ENCODE results near the gene FRMD4A.
A peak's percentile ranks its signal among the peaks of the same experiment; 100 is the strongest.
"Not testable (repeated sequence)": the region's sequence is repeated elsewhere in the genome, so short reads cannot be mapped to it uniquely, and the experiment has no call there.

The FRMD4A gene

DNA sequence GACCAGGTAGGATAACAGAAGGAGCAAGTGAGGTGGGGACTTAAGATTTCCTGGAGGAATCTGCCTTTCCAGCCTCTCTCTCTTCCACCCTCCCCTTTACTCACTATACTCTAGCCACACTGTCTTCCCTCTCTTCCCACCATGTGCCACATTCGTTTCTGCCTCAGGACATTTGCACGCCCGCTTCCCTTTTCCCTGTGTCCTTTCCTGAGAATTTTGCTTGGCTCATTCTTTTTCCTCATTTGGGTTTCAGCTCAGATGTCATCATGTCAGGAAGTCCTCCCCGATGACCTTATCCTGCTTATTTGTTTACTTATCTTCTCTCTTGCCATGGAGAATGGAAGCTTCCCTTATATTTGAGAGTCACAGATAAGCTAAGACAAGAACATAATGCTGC lies 380.2 kb downstream of the FRMD4A start:
- DNase-seq (ENCODE audit: low spot score): no peak

DNA sequence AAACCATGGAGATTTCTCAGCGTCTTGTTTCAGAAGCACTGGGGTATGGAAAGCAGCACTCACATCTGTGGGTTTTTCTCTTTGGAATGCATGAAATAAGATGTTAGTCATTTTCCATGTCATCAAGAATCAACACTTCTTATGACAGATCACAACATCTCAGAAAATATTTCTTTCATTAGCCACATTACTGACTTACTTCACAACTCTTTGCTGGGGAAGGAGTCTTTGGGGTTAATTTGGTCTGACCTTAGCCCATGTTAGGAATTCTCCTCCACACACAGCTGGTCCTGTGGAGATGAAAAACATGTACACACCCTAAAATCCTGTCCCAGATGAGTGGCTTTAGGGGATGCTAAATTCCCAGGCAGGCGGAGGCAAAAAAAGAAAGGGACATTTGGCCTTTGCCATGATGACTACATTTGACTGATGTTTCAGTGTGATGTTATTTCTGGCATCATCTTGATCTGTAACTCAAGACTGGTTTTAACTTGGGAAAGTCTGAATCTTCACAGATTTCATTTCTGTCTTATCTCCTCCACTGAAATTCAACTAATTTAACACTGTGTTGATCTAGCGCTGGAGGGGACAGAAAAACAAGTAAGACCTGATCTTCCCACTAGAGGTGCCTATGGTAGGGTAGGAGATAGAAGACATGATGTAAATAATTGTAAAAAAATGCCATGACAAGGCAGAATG lies 380.7 kb downstream of the FRMD4A start:
- peak; percentile 78 for DNase-seq (ENCODE audit: low spot score)

DNA sequence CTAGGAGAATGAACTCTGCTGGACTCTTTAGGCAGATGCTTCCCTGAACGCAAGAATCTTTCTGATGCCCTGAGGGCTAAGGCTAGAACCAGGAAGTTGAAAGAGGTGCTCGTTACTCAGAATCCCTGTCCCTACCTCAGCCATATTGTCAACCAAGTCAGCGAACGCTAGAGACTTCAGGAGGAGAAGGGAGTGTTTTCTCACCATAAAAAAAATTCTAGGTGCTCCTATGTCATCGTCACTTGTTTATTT lies 384.6 kb downstream of the FRMD4A start:
- no peak for DNase-seq (ENCODE audit: low spot score)

DNA sequence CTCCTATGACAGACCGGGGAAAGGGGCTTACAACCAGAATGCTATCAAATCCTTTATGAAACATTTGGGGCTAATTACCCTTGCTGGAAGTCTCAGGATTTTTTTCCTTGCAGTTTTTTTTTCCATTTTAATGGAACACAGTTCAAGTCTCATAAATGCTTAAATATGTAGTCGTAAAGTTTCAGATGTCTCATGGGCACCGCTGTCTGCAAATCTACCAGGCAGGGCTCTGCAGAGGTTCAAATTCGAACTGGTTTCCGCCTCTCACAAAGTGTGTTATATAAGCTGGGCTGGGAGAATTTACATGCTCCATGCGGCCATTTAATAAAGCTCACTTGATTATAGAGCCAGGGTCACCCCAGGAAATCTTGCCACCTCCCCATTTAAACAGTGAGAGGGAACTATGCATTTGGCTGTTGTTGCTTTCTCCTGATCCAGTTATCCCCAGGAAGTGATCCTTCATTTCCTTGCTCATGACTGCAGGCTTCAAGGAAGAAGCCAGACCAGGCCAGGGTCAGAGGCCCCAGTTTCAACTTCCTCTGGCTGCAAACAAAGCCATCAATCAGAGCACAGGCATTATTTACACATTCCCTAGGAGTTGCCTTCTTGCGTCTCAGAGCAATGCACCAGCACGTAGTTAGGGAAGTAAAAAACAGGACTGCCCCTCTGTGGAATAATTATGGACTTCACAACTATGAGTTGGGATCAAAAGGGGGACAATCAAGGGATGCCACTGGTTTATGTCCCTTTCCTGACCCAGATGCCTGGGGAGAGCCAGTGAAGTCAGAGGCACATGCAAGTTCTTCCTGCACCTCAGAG lies 385.1 kb downstream of the FRMD4A start:
- DNase-seq (ENCODE audit: low spot score): no peak

DNA sequence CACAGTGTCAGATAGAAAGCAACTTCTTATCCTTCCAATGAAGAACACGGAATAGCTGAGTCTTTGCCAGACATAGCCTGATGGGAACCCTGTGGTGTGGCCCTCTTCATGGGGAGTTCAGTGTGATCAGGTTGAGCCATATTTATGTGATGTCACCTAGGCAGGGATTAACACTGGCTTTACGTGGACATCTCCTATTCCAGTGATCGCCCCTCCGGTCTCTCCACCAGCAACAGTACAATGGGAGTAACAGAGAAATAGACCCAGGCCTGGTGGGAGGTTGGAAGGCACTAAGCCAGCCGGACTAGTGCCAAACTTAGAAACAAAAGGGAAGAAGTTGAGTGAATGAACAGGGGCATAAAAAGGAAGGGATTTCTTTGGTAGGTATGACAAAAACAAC lies 385.9 kb downstream of the FRMD4A start:
- DNase-seq (ENCODE audit: low spot score): no peak

DNA sequence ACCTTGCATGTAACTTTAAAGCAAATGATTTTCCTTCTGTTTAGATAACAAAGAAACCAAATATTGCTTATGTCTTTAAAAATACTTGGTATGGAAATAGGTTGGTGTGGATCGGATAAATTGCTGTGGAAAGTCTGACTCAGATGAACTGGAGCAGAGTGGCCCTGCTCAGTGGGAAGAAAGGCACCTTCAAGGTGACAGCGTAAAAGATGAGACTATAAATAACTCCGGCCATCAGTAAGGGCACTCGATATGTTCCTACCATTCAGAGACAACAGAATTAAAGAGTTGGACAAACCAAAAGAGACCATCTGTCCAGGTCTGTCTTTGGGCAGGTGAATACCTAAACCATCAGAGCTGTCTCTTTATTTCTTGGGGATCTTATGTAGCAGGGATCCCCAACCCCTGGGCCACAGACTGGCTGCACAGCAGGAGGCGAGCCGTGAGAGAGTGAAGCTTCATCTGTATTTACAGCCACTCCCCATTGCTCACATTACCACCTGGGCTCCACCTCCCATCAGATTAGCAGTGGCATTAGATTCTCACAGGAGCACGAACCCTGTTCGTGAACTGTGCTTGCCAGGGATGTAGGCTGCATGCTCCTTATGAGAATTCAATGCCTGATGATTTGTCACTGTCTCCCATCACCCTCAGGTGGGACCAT lies 386.9 kb downstream of the FRMD4A start:
- no peak for DNase-seq (ENCODE audit: low spot score)

- no peak for DNase-seq (ENCODE audit: low spot score)
Observed at GRCh38 chr10:13942035-13942434, 388.7 kb downstream of the FRMD4A start.

DNA sequence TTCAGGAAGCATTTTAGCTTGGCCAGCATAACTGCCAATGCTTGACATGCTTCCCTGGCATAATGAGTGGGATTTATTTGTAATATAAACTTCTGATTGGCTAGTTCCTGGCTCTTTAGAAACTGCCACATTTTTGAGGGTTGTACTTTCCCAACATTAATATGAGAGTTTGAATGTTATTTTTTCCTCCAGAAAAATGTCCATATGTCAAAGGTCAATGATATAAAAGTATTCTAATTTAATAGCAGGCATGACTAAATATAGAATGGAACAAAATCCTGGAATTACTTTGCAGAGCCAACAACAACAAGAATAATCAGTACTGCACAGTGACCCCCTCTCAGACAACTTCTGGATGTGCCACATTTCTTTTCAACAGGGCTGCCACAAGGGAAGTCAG lies 391.3 kb downstream of the FRMD4A start:
- DNase-seq (ENCODE audit: low spot score): no peak

DNA sequence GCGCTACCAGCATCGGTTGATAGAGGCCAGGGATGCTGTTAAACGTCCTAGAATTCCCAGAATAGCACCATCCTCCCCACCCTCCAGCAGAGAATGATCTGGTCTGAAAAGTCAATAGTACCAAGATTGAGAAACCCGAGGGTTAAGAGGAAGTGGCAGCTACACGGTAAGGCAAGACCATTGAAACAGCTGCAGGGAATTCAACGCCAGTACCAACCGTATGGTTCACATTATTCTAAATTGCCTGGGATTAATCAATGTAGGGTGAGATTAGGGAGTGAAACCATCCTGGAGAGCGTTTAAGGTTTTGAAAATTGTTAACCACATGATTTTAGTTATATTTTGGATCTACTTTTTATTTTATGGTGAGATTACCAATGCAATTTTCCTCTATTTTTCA lies 391.8 kb downstream of the FRMD4A start:
- no peak for DNase-seq (ENCODE audit: low spot score)

GRCh38 chr10:13936826-13937225 lies 393.9 kb downstream of the FRMD4A start:
- DNase-seq (ENCODE audit: low spot score): no peak

DNA sequence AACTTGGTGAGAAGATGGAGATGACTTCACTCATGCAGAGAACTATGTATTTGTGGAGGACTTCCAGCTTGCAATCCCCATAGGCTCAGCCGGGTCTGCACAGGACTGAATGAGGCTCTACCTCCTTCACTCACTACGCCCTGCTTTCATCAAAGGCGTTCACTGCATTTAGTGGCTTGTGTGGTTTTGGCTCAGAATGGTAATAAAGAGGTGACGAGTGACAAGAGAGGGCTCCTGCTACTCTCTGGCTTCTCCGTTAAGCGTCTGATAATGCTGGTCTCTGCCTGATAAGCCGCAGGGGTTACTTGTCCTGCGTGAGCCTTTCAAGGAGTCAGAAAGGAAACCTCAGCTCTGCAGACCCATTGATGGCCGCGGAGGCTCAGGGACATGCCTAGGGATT lies 400.6 kb downstream of the FRMD4A start:
- no peak for DNase-seq (ENCODE audit: low spot score)

DNA sequence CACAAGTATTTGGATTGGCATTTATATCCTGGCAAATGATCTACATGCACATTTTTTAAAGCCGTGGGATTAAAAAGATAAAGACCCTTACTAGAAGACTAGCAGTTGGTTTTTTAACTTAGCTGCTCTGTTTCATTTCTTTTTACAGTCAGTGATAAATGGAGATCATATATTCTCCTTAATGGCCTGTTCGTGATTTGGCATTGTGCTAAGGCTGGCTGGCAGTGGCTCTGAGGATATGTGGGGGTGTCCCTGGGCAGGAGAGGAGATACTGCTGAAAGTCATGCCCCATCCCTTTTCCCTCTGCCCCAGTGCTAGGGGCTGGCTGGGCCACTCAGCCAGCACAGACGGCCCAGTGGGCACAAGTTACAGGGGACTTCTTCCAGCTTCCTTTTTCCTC lies 402.3 kb downstream of the FRMD4A start:
- DNase-seq (ENCODE audit: low spot score): peak; percentile 14

- no peak for DNase-seq (ENCODE audit: low spot score)
Observed at GRCh38 chr10:13925971-13926780, 404.5 kb downstream of the FRMD4A start.

GRCh38 chr10:13924040-13924725 lies 406.5 kb downstream of the FRMD4A start:
- peak; percentile 86 for DNase-seq (ENCODE audit: low spot score)

GRCh38 chr10:13922586-13922985 lies 408.1 kb downstream of the FRMD4A start:
- DNase-seq (ENCODE audit: low spot score): peak; percentile 28

- no peak for DNase-seq (ENCODE audit: low spot score)
Observed at GRCh38 chr10:13921941-13922340, 408.8 kb downstream of the FRMD4A start.

DNA sequence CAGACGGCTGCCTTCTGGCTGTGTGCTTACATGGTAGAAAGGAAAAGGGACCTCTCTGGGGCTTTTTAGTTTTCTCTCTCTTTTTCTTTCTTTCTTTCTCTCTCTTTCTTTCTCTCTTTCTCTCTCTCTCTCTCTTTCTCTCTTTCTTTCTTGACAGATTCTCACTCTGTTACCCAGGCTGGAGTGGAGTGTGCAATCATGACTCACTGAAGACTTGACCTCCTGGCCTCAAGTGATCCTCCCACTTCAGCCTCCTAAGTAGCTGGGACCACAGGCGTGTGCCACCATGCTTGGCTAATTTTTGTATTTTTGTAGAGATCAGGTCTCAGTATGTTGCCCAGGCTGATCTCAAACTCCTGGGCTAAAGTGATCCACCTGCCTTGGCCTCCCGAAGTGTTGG lies 409.6 kb downstream of the FRMD4A start:
- not testable (repeated sequence) for DNase-seq (ENCODE audit: low spot score)

- DNase-seq (ENCODE audit: low spot score): no peak
Observed at GRCh38 chr10:13920465-13920864, 410.3 kb downstream of the FRMD4A start.

- peak; percentile 25 for DNase-seq (ENCODE audit: low spot score)
Observed at GRCh38 chr10:13920031-13920430, 410.7 kb downstream of the FRMD4A start.

DNA sequence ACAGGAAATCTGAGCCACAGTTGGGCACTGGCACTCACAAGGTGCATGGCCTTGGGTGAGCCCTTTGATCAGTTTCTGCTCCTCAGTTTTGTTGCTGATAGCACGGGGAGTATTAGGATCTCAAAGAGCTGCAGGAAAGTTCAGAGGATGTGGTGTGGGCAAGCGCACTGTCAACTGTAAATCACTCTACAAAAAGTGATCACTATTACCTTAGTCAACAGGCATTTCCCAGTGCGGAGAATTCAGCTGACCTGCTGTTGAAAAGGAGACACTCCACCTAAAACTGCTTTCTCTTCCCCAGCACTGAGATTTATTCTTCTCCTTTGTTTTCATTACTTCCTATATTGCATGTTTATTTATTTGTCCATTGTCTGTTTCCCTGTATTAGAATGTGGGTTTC lies 412.9 kb downstream of the FRMD4A start:
- DNase-seq (ENCODE audit: low spot score): no peak

DNA sequence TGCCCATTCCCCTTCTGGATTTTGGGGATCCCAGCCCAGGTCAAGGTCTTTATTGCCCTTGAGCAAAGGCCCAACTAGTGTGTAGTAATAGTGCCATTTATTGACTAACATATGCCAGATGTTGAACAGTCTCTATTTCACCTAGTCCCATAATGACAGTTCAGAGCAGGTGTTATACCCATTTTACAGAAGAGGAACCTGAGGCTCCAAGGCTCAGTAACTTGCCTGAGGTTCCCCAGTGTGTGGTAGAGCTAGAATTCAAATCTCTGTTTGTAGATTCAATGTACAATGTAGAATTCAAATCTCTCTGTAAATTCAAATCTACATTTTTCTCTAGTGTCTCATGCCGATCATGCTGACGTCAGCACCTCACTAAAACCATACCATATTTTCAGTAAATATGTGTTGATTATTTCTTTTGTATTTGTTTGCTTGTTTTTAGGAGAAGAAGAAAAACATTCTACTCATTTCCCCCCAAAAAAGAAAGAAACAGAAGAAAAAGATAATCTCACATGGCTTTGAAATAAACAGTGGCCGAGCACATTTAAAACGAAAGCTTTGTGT lies 414.3 kb downstream of the FRMD4A start:
- DNase-seq (ENCODE audit: low spot score): no peak

- no peak for DNase-seq (ENCODE audit: low spot score)
Observed at GRCh38 chr10:13915710-13916109, 415.0 kb downstream of the FRMD4A start.

All from AG20443 (cell line).